GM23338 (cell line): ENCODE results near the gene TTYH3. TPM values are rescaled to one million over a fixed set of nuclear protein-coding genes. Genes with fewer than 3 reads are reported as not detected.

Source experiments
- ATAC-seq: fragments of 200-7000 bp; cut with Tn5 transposase; 3 replicates; pipeline ENCODE4 v1.9.1; 2020
- DNase-seq: peaks from one replicate; pipeline ENCODE4 v3.0.0-alpha.2; 2015; ENCODE audit warnings: low spot score
- H2AFZ ChIP-seq: fragments of 200-600 bp; sonication (generic); 2 replicates; pipeline ENCODE4 v1.8.0; 2016; ENCODE audit warnings: antibody characterized with exemption, mild to moderate bottlenecking, moderate library complexity
- H3F3A ChIP-seq: fragments of 200-600 bp; sonication (generic); replicated peaks from 2 replicates; pipeline ENCODE4 v1.8.0; 2017; ENCODE audit warnings: antibody characterized with exemption, mixed run types, low read depth
- H3K27ac ChIP-seq: fragments of 200-600 bp; sonication (generic); 2 replicates; pipeline ENCODE4 v1.6.1; 2016; ENCODE audit warnings: low read depth
- H3K27me3 ChIP-seq: fragments of 200-600 bp; sonication (generic); 2 replicates; pipeline ENCODE4 v1.8.0; 2016; ENCODE audit warnings: mild to moderate bottlenecking, mixed run types, moderate library complexity; ENCODE audit not compliant: insufficient read depth
- H3K36me3 ChIP-seq: fragments of 200-600 bp; sonication (generic); 2 replicates; pipeline ENCODE4 v1.8.0; 2016; ENCODE audit warnings: mild to moderate bottlenecking; ENCODE audit not compliant: insufficient read depth
- H3K4me1 ChIP-seq: fragments of 200-600 bp; sonication (generic); 2 replicates; pipeline ENCODE4 v1.8.0; 2016; ENCODE audit warnings: mild to moderate bottlenecking, moderate library complexity; ENCODE audit not compliant: insufficient read depth
- H3K4me2 ChIP-seq: fragments of 200-600 bp; sonication (generic); 2 replicates; pipeline ENCODE4 v1.7.1; 2017; ENCODE audit warnings: mixed run types
- H3K4me3 ChIP-seq: fragments of 200-600 bp; sonication (generic); 2 replicates; pipeline ENCODE4 v1.6.1; 2016; ENCODE audit warnings: mixed run types
- H3K79me2 ChIP-seq: fragments of 200-600 bp; sonication (generic); replicated peaks from 2 replicates; pipeline ENCODE4 v1.8.0; 2017; ENCODE audit warnings: mild to moderate bottlenecking; ENCODE audit not compliant: insufficient read depth
- H3K9me2 ChIP-seq: fragments of 200-600 bp; sonication (generic); 2 replicates; pipeline ENCODE4 v1.8.0; 2017; ENCODE audit not compliant: insufficient read depth
- H4K20me1 ChIP-seq: fragments of 200-600 bp; sonication (generic); replicated peaks from 2 replicates; pipeline ENCODE4 v1.8.0; 2017; ENCODE audit warnings: mild to moderate bottlenecking; ENCODE audit not compliant: insufficient read depth
- H3K27ac Mint-ChIP-seq: 2 replicates; pipeline ENCODE4 v1.8.0; 2020; ENCODE audit warnings: inconsistent platforms, mild to moderate bottlenecking, moderate library complexity, mixed read lengths
- H3K27me3 Mint-ChIP-seq: 3 replicates; pipeline ENCODE4 v1.8.0; 2022; ENCODE audit warnings: low read depth, mild to moderate bottlenecking, moderate library complexity, mixed read lengths, inconsistent platforms; ENCODE audit not compliant: insufficient read depth, poor library complexity
- H3K36me3 Mint-ChIP-seq: 3 replicates; pipeline ENCODE4 v1.8.0; 2021; ENCODE audit warnings: low read depth, mild to moderate bottlenecking, inconsistent platforms, moderate library complexity, mixed read lengths
- H3K4me1 Mint-ChIP-seq: 3 replicates; pipeline ENCODE4 v1.8.0; 2020; ENCODE audit warnings: mild to moderate bottlenecking, inconsistent platforms, mixed read lengths
- H3K4me3 Mint-ChIP-seq: 3 replicates; pipeline ENCODE4 v1.8.0; 2021; ENCODE audit warnings: moderate library complexity, mild to moderate bottlenecking, inconsistent platforms, mixed read lengths
- H3K9me3 Mint-ChIP-seq: 3 replicates; pipeline ENCODE4 v1.8.0; 2020; ENCODE audit warnings: moderate library complexity, mild to moderate bottlenecking, inconsistent platforms, mixed read lengths
- CREB1 ChIP-seq: fragments of 250-450 bp; sonication (Bioruptor Pico); IDR thresholded peaks from 2 replicates; pipeline ENCODE4 v1.5.0; 2020; ENCODE audit warnings: low read depth, mild to moderate bottlenecking, moderate library complexity
- EZH2 ChIP-seq: fragments of 200-600 bp; sonication (generic); IDR thresholded peaks from one replicate; pipeline ENCODE4 v1.8.0; 2017; ENCODE audit warnings: antibody characterized with exemption, mild to moderate bottlenecking, low read depth; ENCODE audit not compliant: unreplicated experiment
- EZH2phosphoT487 ChIP-seq: fragments of 200-600 bp; sonication (generic); IDR thresholded peaks from one replicate; pipeline ENCODE4 v1.8.1; 2018; ENCODE audit warnings: antibody characterized with exemption; ENCODE audit not compliant: unreplicated experiment
- JUNB ChIP-seq: IDR thresholded peaks from one replicate; pipeline ENCODE4 v1.6.1; 2016; ENCODE audit warnings: antibody characterized with exemption; ENCODE audit not compliant: unreplicated experiment
- NANOG ChIP-seq: IDR thresholded peaks from 2 replicates; pipeline ENCODE4 v1.6.1; 2016; ENCODE audit warnings: antibody characterized with exemption, borderline replicate concordance
- POLR2AphosphoS5 ChIP-seq: IDR thresholded peaks from 2 replicates; pipeline ENCODE4 v1.6.1; 2016; ENCODE audit warnings: antibody characterized with exemption, low read depth
- STAT1 ChIP-seq: IDR thresholded peaks from one replicate; pipeline ENCODE4 v1.6.1; 2016; ENCODE audit warnings: antibody characterized with exemption; ENCODE audit not compliant: unreplicated experiment
- ZNF114 ChIP-seq: fragments of 250-450 bp; sonication (Bioruptor Pico); IDR thresholded peaks from 2 replicates; pipeline ENCODE4 v1.5.0; 2020; ENCODE audit warnings: mild to moderate bottlenecking, moderate library complexity
- ZNF331 ChIP-seq: fragments of 250-450 bp; sonication (Bioruptor Pico); IDR thresholded peaks from 2 replicates; pipeline ENCODE4 v1.5.0; 2020; ENCODE audit warnings: low read depth, mild to moderate bottlenecking, moderate library complexity
- polyA plus RNA-seq: library from polyadenylated mRNA; unstranded; fragments of >200 nt; fragmentation: Nextera tagmentation; extraction: Ambion mirVana; gene quantifications from 2 replicates; pipeline ENCODE4 v1.2.1, GENCODE V29; 2016
- total RNA-seq: library from RNA; depleted of rRNA; stranded (reverse); fragments of >200 nt; shearing (Covaris generic); gene quantifications from 2 replicates; pipeline ENCODE4 v1.2.3, GENCODE V29; 2014
- TF ChIP-seq, protein P1 (sequence below): IDR thresholded peaks from one replicate; pipeline ENCODE4 v1.6.1; 2018; ENCODE audit warnings: antibody characterized with exemption; ENCODE audit not compliant: unreplicated experiment
- TF ChIP-seq, protein P2 (sequence below), 2 experiments: fragments of 200-600 bp in 1 of 2; sonication (generic) in 1 of 2; conservative IDR thresholded peaks; 2 replicates each; pipeline versions ENCODE4 v1.5.1 to v1.6.1; 2016 to 2017; ENCODE audit warnings: antibody characterized with exemption in 2 of 2, low read depth in 2 of 2, mild to moderate bottlenecking in 2 of 2, moderate library complexity in 1 of 2
- TF ChIP-seq, protein P3 (sequence below): IDR thresholded peaks from 2 replicates; pipeline ENCODE4 v1.6.1; 2016; ENCODE audit warnings: antibody characterized with exemption
- TF ChIP-seq, protein P4 (sequence below): fragments of 250-450 bp; sonication (Bioruptor Pico); IDR thresholded peaks from 2 replicates; pipeline ENCODE4 v1.5.0; 2020; ENCODE audit warnings: mild to moderate bottlenecking, moderate library complexity

TTYH3 gene
- total and polyA plus RNA-seq, 2 experiments from 2014 or later = 59.6 to 126 TPM

DNA sequence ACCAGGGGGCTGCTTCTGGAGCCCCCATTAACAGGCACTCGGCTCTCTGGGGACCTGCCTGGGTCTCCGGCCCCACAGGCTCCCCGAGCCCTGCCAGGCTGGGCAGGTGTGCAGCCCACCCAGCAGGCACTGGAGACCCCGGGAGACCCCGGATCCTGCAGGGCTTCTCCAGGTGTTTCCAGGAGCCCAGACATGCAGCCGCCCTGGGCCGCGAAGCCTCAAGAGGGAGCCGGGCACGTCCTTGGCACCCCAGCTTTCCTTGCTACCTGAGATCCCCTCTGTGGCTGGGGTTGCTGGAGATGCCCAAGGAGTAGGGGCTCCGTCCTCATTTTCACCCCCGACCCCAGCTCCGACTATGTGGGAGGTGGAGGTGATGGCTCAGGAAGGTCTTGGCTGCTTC is 48.5 kb downstream of the TTYH3 start:
- no peaks in the 10 kb centered on the region for H3K4me1 ChIP-seq
- Mint-ChIP-seq H3K4me1 (no peaks in the 10 kb centered on the region; the same call in 2 of the 3 replicates), H3K27me3 (peaks cover 14% of the 10 kb centered on the region), H3K9me3 (0 out of 3 replicates have a peak, but pooled peaks cover 2% of the 10 kb centered on the region), H3K4me3 (no peak overlapping the region), H3K27ac (no peak overlapping the region), H3K36me3 (no peaks in the 10 kb centered on the region; the same call in 2 of the 3 replicates)
- no peak overlapping the region; the same call in 1 of the 2 replicates for H2AFZ ChIP-seq
- H3K9me2 ChIP-seq = no peaks in the 10 kb centered on the region
- no peaks in the 10 kb centered on the region for H3K27me3 ChIP-seq
- no peak overlapping the region for H3K27ac ChIP-seq
- ATAC-seq = peak; percentile 10
- H3K79me2 ChIP-seq = no peaks in the 10 kb centered on the region
- no peaks in the 10 kb centered on the region for H3K36me3 ChIP-seq
- H3K4me2 ChIP-seq = no peak overlapping the region
- no peaks in the 10 kb centered on the region for H3F3A ChIP-seq
- no peaks in the 10 kb centered on the region for H4K20me1 ChIP-seq
- no peak for TF ChIP-seq EZH2phosphoT487
- TF ChIP-seq ZNF114 = no peak
- no peak for TF ChIP-seq JUNB
- TF ChIP-seq, protein P1, sequence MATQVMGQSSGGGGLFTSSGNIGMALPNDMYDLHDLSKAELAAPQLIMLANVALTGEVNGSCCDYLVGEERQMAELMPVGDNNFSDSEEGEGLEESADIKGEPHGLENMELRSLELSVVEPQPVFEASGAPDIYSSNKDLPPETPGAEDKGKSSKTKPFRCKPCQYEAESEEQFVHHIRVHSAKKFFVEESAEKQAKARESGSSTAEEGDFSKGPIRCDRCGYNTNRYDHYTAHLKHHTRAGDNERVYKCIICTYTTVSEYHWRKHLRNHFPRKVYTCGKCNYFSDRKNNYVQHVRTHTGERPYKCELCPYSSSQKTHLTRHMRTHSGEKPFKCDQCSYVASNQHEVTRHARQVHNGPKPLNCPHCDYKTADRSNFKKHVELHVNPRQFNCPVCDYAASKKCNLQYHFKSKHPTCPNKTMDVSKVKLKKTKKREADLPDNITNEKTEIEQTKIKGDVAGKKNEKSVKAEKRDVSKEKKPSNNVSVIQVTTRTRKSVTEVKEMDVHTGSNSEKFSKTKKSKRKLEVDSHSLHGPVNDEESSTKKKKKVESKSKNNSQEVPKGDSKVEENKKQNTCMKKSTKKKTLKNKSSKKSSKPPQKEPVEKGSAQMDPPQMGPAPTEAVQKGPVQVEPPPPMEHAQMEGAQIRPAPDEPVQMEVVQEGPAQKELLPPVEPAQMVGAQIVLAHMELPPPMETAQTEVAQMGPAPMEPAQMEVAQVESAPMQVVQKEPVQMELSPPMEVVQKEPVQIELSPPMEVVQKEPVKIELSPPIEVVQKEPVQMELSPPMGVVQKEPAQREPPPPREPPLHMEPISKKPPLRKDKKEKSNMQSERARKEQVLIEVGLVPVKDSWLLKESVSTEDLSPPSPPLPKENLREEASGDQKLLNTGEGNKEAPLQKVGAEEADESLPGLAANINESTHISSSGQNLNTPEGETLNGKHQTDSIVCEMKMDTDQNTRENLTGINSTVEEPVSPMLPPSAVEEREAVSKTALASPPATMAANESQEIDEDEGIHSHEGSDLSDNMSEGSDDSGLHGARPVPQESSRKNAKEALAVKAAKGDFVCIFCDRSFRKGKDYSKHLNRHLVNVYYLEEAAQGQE = no peak
- TF ChIP-seq POLR2AphosphoS5 = no peak
- TF ChIP-seq ZNF331 (CRISPR knock-in tag) = no peak
- TF ChIP-seq, protein P2, sequence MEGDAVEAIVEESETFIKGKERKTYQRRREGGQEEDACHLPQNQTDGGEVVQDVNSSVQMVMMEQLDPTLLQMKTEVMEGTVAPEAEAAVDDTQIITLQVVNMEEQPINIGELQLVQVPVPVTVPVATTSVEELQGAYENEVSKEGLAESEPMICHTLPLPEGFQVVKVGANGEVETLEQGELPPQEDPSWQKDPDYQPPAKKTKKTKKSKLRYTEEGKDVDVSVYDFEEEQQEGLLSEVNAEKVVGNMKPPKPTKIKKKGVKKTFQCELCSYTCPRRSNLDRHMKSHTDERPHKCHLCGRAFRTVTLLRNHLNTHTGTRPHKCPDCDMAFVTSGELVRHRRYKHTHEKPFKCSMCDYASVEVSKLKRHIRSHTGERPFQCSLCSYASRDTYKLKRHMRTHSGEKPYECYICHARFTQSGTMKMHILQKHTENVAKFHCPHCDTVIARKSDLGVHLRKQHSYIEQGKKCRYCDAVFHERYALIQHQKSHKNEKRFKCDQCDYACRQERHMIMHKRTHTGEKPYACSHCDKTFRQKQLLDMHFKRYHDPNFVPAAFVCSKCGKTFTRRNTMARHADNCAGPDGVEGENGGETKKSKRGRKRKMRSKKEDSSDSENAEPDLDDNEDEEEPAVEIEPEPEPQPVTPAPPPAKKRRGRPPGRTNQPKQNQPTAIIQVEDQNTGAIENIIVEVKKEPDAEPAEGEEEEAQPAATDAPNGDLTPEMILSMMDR (conservative IDR thresholded peaks at IDR 0.05; ENCODE audit: low read depth in 2 of 2) = no peak
- no peak for TF ChIP-seq CREB1 (CRISPR knock-in tag)
- TF ChIP-seq, protein P3, sequence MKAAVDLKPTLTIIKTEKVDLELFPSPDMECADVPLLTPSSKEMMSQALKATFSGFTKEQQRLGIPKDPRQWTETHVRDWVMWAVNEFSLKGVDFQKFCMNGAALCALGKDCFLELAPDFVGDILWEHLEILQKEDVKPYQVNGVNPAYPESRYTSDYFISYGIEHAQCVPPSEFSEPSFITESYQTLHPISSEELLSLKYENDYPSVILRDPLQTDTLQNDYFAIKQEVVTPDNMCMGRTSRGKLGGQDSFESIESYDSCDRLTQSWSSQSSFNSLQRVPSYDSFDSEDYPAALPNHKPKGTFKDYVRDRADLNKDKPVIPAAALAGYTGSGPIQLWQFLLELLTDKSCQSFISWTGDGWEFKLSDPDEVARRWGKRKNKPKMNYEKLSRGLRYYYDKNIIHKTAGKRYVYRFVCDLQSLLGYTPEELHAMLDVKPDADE = no peak
- TF ChIP-seq, protein P4, sequence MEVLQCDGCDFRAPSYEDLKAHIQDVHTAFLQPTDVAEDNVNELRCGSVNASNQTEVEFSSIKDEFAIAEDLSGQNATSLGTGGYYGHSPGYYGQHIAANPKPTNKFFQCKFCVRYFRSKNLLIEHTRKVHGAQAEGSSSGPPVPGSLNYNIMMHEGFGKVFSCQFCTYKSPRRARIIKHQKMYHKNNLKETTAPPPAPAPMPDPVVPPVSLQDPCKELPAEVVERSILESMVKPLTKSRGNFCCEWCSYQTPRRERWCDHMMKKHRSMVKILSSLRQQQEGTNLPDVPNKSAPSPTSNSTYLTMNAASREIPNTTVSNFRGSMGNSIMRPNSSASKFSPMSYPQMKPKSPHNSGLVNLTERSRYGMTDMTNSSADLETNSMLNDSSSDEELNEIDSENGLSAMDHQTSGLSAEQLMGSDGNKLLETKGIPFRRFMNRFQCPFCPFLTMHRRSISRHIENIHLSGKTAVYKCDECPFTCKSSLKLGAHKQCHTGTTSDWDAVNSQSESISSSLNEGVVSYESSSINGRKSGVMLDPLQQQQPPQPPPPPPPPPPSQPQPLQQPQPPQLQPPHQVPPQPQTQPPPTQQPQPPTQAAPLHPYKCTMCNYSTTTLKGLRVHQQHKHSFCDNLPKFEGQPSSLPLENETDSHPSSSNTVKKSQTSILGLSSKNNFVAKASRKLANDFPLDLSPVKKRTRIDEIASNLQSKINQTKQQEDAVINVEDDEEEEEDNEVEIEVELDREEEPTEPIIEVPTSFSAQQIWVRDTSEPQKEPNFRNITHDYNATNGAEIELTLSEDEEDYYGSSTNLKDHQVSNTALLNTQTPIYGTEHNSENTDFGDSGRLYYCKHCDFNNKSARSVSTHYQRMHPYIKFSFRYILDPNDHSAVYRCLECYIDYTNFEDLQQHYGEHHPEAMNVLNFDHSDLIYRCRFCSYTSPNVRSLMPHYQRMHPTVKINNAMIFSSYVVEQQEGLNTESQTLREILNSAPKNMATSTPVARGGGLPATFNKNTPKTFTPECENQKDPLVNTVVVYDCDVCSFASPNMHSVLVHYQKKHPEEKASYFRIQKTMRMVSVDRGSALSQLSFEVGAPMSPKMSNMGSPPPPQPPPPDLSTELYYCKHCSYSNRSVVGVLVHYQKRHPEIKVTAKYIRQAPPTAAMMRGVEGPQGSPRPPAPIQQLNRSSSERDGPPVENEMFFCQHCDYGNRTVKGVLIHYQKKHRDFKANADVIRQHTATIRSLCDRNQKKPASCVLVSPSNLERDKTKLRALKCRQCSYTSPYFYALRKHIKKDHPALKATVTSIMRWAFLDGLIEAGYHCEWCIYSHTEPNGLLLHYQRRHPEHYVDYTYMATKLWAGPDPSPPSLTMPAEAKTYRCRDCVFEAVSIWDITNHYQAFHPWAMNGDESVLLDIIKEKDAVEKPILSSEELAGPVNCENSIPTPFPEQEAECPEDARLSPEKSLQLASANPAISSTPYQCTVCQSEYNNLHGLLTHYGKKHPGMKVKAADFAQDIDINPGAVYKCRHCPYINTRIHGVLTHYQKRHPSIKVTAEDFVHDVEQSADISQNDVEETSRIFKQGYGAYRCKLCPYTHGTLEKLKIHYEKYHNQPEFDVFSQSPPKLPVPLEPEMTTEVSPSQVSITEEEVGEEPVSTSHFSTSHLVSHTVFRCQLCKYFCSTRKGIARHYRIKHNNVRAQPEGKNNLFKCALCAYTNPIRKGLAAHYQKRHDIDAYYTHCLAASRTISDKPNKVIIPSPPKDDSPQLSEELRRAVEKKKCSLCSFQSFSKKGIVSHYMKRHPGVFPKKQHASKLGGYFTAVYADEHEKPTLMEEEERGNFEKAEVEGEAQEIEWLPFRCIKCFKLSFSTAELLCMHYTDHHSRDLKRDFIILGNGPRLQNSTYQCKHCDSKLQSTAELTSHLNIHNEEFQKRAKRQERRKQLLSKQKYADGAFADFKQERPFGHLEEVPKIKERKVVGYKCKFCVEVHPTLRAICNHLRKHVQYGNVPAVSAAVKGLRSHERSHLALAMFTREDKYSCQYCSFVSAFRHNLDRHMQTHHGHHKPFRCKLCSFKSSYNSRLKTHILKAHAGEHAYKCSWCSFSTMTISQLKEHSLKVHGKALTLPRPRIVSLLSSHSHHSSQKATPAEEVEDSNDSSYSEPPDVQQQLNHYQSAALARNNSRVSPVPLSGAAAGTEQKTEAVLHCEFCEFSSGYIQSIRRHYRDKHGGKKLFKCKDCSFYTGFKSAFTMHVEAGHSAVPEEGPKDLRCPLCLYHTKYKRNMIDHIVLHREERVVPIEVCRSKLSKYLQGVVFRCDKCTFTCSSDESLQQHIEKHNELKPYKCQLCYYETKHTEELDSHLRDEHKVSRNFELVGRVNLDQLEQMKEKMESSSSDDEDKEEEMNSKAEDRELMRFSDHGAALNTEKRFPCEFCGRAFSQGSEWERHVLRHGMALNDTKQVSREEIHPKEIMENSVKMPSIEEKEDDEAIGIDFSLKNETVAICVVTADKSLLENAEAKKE = no peak
- TF ChIP-seq EZH2 = no peak
- TF ChIP-seq STAT1 = no peak
- TF ChIP-seq NANOG = no peak
- no peak overlapping the region for H3K4me3 ChIP-seq
- no peak for DNase-seq
